Measurements from ENCODE around the gene APBB3.
"Not testable (repeated sequence)": the region's sequence is repeated elsewhere in the genome, so short reads cannot be mapped to it uniquely, and the experiment has no call there.

The APBB3 gene

GRCh38 chr5:140591747-140592372, 27.5 kb upstream of the APBB3 start:
- no peak for DNase-seq (ENCODE audit: low read depth)
- no peak overlapping the region for H3K4me3 ChIP-seq (ENCODE audit: low read length)
- no peak for TF ChIP-seq CTCF (conservative IDR thresholded peaks at IDR 0.05; ENCODE audit: low read depth, low read length)

DNA sequence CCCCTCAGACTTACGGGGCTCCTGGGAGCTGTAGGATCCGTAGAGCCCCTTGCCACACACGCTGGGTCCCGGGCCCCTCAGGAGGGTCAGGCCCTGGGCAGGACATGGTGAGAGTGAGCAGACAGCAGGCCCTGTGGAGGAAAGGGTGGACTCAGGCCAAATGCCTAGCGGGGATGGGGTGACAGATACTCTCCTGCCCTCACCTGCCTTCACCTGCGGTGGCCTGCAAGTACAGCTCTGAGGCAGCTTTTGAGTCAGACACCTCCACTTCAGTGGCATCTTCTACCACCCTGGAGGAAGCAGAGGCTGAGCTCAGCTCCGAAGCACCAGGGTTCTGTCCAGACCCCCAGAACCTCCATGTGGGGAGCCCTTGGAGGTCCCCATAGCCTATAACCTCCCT, 26.5 kb upstream of the APBB3 start:
- no peak overlapping the region for H3K4me3 ChIP-seq (ENCODE audit: low read length)
- no peak for DNase-seq (ENCODE audit: low read depth)
- no peak for TF ChIP-seq CTCF (conservative IDR thresholded peaks at IDR 0.05; ENCODE audit: low read depth, low read length)

- H3K4me3 ChIP-seq (ENCODE audit: low read length), result no peak overlapping the region
- DNase-seq (ENCODE audit: low read depth), result no peak
Observed at GRCh38 chr5:140588311-140589070, 24.1 kb upstream of the APBB3 start.

GRCh38 chr5:140587495-140587894, 23.1 kb upstream of the APBB3 start:
- no peak for DNase-seq (ENCODE audit: low read depth)
- no peak overlapping the region for H3K4me3 ChIP-seq (ENCODE audit: low read length)
- TF ChIP-seq CTCF (conservative IDR thresholded peaks at IDR 0.05; ENCODE audit: low read depth, low read length), result no peak

More at GRCh38 chr5:140588311-140589070, 24.1 kb upstream of the APBB3 start:
- no peak for TF ChIP-seq CTCF (conservative IDR thresholded peaks at IDR 0.05; ENCODE audit: low read depth, low read length)

- H3K4me3 ChIP-seq (ENCODE audit: low read length); DNase-seq (ENCODE audit: low read depth): not testable (repeated sequence)
Observed at GRCh38 chr5:140579188-140579747, 14.9 kb upstream of the APBB3 start.

GRCh38 chr5:140576776-140577201, 12.4 kb upstream of the APBB3 start:
- no peak for DNase-seq (ENCODE audit: low read depth)
- TF ChIP-seq CTCF (conservative IDR thresholded peaks at IDR 0.05; ENCODE audit: low read depth, low read length), result no peak
- no peak overlapping the region for H3K4me3 ChIP-seq (ENCODE audit: low read length)

- TF ChIP-seq CTCF (conservative IDR thresholded peaks at IDR 0.05; ENCODE audit: low read depth, low read length), result peak; percentile 51
- no peak for DNase-seq (ENCODE audit: low read depth)
- H3K4me3 ChIP-seq (ENCODE audit: low read length), result no peak overlapping the region
Observed at GRCh38 chr5:140575309-140575708, 10.9 kb upstream of the APBB3 start.

Data from retinal pigment epithelial cell (primary cell).